ENCODE measurements around the gene TEPSIN. TPM values are rescaled to one million over a fixed set of nuclear protein-coding genes. Genes with fewer than 3 reads are reported as not detected.
A peak's percentile ranks its signal among the peaks of the same experiment; 100 is the strongest.

TEPSIN gene
- polyA plus RNA-seq, 6 donors from 2014 or later, result 4.5 to 16.8 (median 7.6) TPM

DNA sequence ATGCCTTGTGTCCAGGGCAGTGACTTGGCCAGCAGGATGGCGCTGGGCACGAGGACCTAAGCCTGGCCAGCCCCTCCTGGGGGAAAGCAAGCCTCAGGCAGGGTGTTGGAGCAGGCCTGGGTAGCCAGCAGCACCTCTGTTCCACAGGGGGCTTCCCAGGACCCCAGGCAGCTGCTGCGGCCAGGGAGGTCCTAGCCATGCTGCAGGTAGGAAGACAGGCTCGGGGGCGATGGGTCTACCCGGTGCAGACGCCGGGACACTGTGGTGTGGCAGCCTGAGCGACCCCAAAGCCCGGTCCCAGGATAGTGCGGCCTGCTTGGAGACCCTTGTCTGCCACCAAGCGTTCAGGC, 50.4 kb downstream of the TEPSIN start:
- Mint-ChIP-seq H3K9me3 (no peaks in the 10 kb centered on the region), H3K27ac (no peak overlapping the region), H3K4me3 (no peak overlapping the region), H3K36me3 (no peaks in the 10 kb centered on the region), H3K4me1 (no peaks in the 10 kb centered on the region), H3K27me3 (peaks cover 0 to 8% (median 8%) of the 10 kb centered on the region in 3 donors)
- DNase-seq (no peak), ATAC-seq (ENCODE audit: low read depth in 2 of 2) (no peak)

DNA sequence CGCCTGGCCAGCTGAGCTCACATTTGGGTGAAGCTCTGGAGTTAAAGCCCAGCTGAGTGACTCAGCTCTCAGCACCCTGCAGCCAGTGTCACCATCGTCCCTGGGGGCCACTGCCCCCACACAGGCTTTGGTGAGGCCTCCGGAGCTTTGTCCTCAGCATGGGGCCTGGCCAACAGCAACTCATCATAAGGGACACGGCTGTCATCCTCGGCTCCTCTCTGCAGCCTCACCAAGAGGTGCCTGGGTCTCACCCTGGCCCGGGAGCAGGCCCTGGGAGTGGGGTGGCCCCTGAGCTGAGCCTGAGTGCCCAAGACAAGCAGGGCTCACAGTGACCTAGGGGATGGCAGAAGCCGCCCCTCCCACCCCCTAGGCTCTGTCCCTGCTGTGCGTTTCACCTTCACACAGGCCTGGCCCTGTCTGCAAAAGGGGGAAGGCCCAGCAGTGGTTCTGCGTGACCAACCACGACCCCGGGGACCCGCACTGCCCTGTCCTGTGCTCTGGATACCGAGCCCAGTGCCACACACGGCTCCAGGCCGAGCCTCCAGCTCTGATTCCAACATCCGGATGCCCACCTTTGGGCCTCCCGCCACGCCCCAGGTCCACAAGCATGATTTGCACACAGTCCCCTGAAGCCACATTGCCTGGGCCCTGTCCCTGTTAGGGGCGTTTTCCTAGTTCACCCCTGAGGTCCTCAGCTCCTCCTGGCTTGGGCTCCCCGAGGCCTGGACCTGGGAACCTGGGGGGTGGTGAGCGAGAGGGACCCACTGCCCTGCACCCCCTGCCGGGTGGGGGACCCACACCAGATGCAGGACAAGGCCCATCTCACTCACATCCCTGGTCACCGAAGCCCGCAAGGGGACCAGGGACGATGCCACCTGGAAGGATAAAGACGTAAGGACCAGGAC, 51.0 kb downstream of the TEPSIN start:
- Mint-ChIP-seq H3K4me1 (no peaks in the 10 kb centered on the region), H3K27me3 (peaks cover 0 to 13% (median 8%) of the 10 kb centered on the region in 3 donors), H3K9me3 (no peaks in the 10 kb centered on the region), H3K27ac (no peak overlapping the region), H3K4me3 (no peak overlapping the region), H3K36me3 (no peaks in the 10 kb centered on the region)
- ATAC-seq (ENCODE audit: low read depth in 2 of 2) (no peak), DNase-seq (no peak)

DNA sequence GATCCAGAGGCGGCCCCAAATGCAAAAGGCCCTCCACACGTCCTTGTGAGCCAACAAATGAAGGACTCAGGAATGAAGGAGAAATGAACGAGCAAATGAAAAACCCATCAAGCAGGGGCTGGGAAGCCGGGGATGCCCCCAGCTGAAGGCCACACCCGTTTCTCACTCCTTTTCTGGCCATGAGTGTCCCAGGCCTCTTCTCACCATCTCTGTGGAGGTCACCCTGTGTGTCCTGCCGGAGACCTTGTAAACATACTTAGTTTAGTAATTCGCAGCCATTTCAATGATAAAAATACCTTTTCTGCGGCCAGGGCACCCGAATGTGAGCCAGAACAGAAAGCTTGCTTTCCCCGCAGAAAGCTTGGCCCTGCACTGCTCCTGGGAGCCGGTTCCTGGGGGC, 51.7 kb downstream of the TEPSIN start:
- H3K27me3 Mint-ChIP-seq, result peaks cover 0 to 16% (median 8%) of the 10 kb centered on the region in 3 donors
- no peaks in the 10 kb centered on the region for H3K36me3 Mint-ChIP-seq
- DNase-seq, result no peak
- no peaks in the 10 kb centered on the region for H3K9me3 Mint-ChIP-seq
- no peak for ATAC-seq (ENCODE audit: low read depth in 2 of 2)
- H3K4me1 Mint-ChIP-seq, result no peaks in the 10 kb centered on the region
- no peak overlapping the region for H3K4me3 Mint-ChIP-seq
- no peak overlapping the region for H3K27ac Mint-ChIP-seq

DNA sequence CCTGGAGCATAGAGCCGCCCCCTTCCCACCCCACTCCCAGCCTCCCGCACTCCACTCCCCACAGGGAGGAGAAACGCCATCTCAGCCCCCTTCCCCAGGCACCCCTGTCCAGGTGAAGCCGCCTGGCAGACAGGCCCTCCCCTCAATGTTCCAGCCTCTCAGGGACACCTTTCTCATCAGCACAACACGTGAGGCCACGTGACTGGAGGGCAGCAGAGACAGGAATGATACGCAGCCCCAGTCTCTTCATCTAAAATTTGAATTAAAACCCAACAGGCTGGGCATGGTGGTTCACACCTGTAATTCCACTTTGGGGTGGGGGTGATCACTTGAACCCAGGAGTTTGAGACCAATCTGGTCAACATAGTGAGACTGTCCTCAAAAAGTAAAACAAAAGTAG, 52.7 kb downstream of the TEPSIN start:
- H3K27ac Mint-ChIP-seq, result no peak overlapping the region
- H3K4me3 Mint-ChIP-seq, result no peak overlapping the region
- H3K9me3 Mint-ChIP-seq, result no peaks in the 10 kb centered on the region
- ATAC-seq (ENCODE audit: low read depth in 2 of 2) (no peak), DNase-seq (no peak)
- no peaks in the 10 kb centered on the region for H3K4me1 Mint-ChIP-seq
- no peaks in the 10 kb centered on the region for H3K36me3 Mint-ChIP-seq
- H3K27me3 Mint-ChIP-seq, result peaks cover 0 to 16% (median 8%) of the 10 kb centered on the region in 3 donors

DNA sequence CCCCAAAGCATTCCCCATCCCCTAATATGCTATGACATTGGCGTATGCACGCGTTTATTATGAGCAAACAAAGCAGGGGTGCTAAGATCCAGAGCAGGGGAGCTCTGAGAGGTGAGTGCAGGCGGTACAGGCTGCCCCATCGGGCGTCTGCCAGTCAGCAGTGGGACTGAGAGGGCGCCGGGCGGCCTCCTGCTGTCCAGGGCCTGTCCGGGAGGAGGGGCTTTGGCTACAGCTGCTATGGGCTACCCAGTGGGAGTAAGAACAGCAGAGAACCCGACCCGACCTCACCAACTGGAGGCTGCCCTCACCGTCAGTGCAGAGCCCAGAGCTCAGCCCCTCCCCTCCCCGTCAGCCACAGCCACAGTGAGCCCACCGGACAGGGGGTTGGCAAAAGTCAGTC, 54.3 kb downstream of the TEPSIN start:
- Mint-ChIP-seq H3K27ac (no peak overlapping the region), H3K36me3 (no peaks in the 10 kb centered on the region), H3K9me3 (no peaks in the 10 kb centered on the region), H3K4me1 (no peaks in the 10 kb centered on the region), H3K4me3 (no peak overlapping the region), H3K27me3 (peaks cover 0 to 16% (median 8%) of the 10 kb centered on the region in 3 donors)
- ATAC-seq (ENCODE audit: low read depth in 2 of 2) (no peak), DNase-seq (no peak)

DNA sequence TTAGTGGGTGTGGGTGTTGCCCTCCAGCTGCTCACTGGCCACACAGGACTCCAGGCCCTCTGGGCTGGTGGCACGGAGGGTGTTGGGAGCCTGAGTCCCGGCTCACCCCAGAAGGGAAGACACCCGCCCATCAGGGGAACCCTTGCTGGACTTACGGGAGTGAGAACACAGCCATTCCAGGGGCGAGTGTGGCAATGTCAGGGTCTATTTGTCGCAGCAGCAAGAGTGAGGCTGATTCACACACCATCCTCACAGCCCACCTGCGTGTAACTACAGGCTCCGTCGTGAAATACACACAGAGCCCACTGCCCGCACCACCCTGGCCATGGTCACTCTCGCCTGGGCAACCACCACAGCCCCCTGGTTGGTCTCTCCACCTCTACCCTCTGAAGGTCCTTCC, 55.0 kb downstream of the TEPSIN start:
- Mint-ChIP-seq H3K36me3 (no peaks in the 10 kb centered on the region), H3K27ac (no peak overlapping the region), H3K9me3 (no peaks in the 10 kb centered on the region), H3K4me1 (no peaks in the 10 kb centered on the region), H3K4me3 (no peak overlapping the region), H3K27me3 (peaks cover 0 to 16% (median 8%) of the 10 kb centered on the region in 3 donors)
- ATAC-seq (ENCODE audit: low read depth in 2 of 2) (no peak), DNase-seq (no peak)

DNA sequence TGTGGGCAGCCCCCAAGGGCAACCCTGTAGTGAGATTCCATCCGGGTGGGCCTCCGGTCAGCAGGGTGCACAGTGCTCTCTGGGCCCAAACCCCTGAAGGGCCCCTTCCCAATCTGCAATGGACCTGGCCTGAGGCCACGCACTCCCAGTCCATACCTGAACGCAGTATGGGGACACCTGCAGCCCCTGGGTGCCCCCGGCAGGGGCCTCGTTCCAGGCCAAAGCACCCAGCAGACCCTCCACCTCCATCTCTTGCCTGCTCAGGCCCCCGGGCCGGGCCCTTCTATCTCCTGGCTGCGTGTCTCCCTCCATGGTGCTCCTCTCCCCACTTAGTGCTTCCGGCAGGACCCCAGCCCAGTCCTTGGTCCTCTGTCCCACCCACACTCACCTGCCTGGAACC, 55.5 kb downstream of the TEPSIN start:
- Mint-ChIP-seq H3K27me3 (peaks cover 0 to 16% (median 8%) of the 10 kb centered on the region in 3 donors), H3K36me3 (no peaks in the 10 kb centered on the region), H3K27ac (peak overlapping the region in 1 of 6 donors; percentile 53), H3K4me1 (no peaks in the 10 kb centered on the region), H3K4me3 (no peak overlapping the region), H3K9me3 (no peaks in the 10 kb centered on the region)
- ATAC-seq (ENCODE audit: low read depth in 2 of 2) (no peak), DNase-seq (no peak)

DNA sequence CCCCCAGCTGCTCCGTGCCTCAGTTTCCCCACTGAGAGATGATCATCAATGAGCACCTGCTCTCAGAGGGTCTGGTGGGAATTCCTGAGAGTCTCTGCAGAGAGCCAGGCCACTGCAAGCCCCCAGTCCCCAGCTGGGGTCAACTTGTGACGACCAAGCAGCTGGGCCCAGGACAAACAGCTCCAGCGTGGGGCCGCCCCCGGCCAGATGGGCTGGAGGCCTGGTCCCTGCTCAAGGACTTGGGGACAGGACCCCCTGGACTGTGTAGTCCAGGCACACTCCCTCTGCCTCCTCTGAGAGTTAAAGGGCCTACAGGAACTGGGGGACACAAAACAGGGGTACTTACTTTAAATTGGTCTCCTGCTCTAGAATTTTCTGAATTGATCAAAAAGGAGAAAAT, 56.3 kb downstream of the TEPSIN start:
- Mint-ChIP-seq H3K36me3 (no peaks in the 10 kb centered on the region), H3K4me1 (no peaks in the 10 kb centered on the region), H3K9me3 (no peaks in the 10 kb centered on the region), H3K4me3 (no peak overlapping the region), H3K27me3 (peaks cover 0 to 16% (median 8%) of the 10 kb centered on the region in 3 donors), H3K27ac (peak overlapping the region in 1 of 6 donors; percentile 16)
- no peak for ATAC-seq (ENCODE audit: low read depth in 2 of 2)
- DNase-seq, result no peak

DNA sequence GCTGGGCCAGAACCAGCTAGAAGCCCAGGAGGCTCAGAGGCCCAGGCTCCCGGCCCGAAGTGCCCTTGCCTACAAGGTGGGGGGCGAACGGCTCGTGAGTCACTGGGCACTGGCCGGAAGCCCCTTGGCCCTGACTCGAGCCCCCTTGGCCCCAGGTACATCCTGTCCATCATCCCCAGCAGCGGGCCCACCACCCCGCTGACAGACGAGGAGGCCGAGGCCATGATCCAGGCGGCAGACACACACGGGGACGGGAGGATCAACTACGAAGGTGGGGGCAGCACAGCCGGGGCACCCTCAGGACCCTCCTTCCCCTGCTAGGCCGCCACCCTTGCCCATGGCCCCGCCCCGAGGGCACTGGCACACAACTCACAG, 57.1 kb downstream of the TEPSIN start:
- no peak for ATAC-seq (ENCODE audit: low read depth in 2 of 2)
- Mint-ChIP-seq H3K9me3 (no peaks in the 10 kb centered on the region), H3K27me3 (peaks cover 0 to 16% (median 8%) of the 10 kb centered on the region in 3 donors), H3K27ac (no peak overlapping the region), H3K4me3 (peak overlapping the region in 1 of 8 donors; percentile 5), H3K36me3 (no peaks in the 10 kb centered on the region), H3K4me1 (no peaks in the 10 kb centered on the region)
- DNase-seq, result no peak

DNA sequence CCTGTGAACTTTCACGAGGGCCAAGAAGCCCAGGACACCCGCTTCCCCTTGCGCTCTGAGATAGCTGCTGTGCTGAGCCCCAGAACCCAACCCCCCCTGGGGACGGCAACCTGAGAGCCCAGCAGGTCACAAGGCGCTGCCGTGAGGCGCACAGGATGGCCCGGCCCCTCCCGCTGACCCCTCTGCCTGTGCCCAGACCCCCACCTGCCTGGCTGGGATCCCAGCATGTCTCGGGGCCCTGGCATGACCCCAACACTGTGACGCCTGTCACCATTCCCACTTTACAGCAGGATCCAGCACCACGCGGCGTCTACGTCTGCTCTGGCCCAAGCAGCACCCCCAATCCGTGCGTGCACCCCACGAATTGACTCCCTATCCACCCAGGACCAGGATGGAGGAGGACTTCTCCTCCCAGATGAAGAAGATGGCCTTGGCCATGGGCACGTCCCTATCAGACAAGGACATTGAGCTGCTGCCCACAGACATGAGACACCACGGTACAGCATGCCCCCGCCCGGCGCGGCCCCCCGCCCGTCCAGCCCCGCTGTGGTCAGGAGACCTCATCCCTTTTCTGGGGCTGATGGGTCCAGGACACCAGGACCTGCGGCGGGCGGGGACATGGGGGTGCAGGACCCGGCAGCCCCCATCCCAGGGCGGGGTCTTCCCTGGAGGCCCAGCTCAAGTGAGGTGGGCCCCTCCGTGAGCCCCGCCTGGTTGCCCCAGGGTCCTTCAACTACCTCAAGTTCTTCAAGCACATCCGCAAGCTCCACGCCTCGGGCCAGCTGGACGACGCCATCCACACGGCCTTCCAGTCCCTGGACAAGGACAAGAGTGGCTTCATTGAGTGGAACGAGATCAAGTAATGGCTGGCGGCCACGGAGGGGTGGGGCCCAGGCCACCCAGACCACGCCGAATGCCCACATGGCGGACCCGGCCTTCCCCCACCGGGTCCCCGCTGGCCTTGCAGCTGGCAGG, 57.7 kb downstream of the TEPSIN start:
- H3K4me3 Mint-ChIP-seq, result peak overlapping the region in 1 of 8 donors; percentile 29
- no peak for ATAC-seq (ENCODE audit: low read depth in 2 of 2)
- no peaks in the 10 kb centered on the region for H3K36me3 Mint-ChIP-seq
- no peaks in the 10 kb centered on the region for H3K9me3 Mint-ChIP-seq
- H3K27me3 Mint-ChIP-seq, result peaks cover 0 to 16% (median 8%) of the 10 kb centered on the region in 3 donors
- no peaks in the 10 kb centered on the region for H3K4me1 Mint-ChIP-seq
- no peak for DNase-seq
- H3K27ac Mint-ChIP-seq, result no peak overlapping the region

DNA sequence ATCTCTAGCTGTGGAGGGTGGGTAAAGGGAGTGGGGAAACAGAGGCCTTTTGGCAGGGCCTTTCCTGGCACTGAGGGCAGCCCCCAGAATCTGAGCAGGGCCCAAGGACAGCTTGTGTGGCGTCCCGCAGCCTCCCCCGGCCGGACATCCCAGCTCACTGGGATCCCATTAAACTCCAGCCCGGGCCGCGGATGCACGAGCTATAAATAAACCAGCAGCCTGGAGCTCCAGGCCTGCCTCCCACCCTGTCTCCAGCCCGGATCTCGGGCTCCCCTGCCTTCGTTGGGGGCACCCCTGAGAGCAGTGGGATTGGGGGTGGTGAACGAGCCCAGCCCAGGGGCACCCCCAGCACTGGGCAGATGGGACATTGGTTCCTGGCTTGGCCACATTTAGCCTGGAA, 59.0 kb downstream of the TEPSIN start:
- DNase-seq (no peak), ATAC-seq (ENCODE audit: low read depth in 2 of 2) (no peak)
- Mint-ChIP-seq H3K27ac (no peak overlapping the region), H3K9me3 (peaks cover 0 to 7% (median 6%) of the 10 kb centered on the region in 7 donors), H3K27me3 (peaks cover 0 to 22% (median 8%) of the 10 kb centered on the region in 3 donors), H3K4me1 (no peaks in the 10 kb centered on the region), H3K4me3 (no peak overlapping the region), H3K36me3 (peaks cover 0 to 3% of the 10 kb centered on the region in 2 donors)

DNA sequence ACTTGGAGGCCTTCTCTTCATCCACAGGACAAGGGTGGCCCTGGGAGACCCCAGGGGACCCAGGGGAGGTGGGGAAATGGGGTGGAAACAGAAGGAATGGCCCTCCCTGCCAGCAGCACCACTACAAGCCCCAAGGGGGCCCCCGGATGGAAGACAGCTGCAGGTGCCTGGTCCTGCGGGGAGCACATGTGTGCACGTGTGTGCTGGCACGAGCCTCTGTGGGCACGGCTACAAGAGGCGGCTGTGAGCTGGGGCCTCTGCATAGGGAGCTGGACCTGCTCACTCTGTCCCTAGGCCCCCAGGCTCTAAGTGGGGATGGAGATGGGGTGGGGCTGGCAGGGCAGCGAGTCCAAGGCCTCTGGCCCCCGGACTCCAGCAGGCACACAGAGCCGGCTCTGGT, 59.6 kb downstream of the TEPSIN start:
- Mint-ChIP-seq H3K27me3 (peaks cover 0 to 20% (median 5%) of the 10 kb centered on the region in 3 donors), H3K4me3 (no peak overlapping the region), H3K36me3 (peaks cover 0 to 3% of the 10 kb centered on the region in 2 donors), H3K4me1 (no peaks in the 10 kb centered on the region), H3K27ac (no peak overlapping the region), H3K9me3 (peaks cover 0 to 8% (median 6%) of the 10 kb centered on the region in 7 donors)
- ATAC-seq (ENCODE audit: low read depth in 2 of 2) (no peak), DNase-seq (no peak)
